NK-92 (cell line): ENCODE data around the gene MYLIP.

Source experiments
- DNase-seq: peaks from one replicate; lab custom pipeline; 2025; ENCODE audit not compliant: unreplicated experiment; lab: John Stamatoyannopoulos, UW

Gene MYLIP

DNA sequence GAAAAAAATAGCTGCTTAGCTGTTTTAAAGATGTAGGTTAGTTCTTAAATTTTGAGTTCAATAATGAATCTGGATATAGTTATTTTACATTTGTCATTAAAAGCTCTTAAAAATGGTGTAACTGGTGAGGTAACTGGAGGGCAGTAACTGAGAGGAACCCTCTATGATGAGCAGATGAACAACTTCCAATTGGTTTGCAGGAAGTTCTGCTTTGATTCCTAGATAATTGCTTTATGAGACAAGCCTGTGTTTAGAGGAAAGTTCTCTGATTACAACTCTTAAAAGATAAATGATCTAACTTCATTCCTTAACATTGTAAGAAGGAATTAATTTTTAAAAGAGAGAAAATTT is 8.5 kb downstream of the MYLIP start:
- DNase-seq: no peak

DNA sequence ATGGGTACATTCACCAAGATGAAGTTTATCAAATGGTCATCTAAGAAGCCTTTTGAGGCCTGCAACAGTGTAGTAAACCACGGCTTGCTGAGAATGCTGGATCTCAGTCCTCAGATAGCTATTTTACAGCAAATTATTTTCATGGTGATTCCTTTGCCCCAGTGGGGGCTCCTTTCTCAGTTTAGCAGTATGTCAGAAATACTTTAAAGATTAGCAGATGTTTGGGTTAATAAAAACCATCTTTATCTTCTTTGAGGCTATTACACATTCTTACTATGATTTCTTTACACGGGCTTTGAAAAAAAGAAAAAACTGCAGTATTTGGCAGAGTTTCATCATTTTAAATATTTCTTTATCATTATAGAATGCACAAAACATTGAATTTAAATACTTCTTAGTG is 10.7 kb downstream of the MYLIP start:
- DNase-seq: no peak

DNA sequence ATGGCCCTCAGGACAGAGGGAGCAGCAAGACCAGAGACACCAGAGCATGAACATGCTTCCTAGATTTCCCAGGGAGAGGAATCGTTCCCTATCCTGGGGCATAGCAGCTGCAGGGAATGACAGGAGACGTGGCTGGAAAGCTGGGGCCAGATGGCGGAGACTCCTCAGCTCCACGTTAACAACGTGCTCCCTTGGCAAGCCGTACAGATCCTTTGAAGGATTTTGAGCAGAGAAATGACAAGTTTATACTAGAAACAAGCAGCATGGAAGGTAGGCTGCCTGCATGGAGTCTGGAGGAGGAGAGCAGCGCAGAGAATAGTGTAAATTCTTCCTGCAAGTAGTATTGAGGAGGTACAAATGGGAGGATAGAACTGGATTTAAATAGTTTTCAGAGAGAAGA is 11.7 kb downstream of the MYLIP start:
- no peak for DNase-seq

DNA sequence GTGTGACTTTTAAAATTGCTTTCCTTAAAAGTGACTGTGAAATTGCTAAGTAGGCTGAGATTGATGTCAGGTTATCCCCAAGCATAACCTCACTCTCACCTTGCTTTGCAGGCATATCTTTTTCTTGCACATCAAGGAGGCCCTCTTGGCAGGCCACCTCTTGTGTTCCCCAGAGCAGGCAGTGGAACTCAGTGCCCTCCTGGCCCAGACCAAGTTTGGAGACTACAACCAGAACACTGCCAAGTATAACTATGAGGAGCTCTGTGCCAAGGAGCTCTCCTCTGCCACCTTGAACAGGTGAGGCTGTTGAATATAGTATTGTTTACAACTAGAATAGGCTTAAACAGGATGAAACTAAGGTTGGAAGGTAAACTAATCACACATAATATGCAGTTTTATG is 12.6 kb downstream of the MYLIP start:
- no peak for DNase-seq

DNA sequence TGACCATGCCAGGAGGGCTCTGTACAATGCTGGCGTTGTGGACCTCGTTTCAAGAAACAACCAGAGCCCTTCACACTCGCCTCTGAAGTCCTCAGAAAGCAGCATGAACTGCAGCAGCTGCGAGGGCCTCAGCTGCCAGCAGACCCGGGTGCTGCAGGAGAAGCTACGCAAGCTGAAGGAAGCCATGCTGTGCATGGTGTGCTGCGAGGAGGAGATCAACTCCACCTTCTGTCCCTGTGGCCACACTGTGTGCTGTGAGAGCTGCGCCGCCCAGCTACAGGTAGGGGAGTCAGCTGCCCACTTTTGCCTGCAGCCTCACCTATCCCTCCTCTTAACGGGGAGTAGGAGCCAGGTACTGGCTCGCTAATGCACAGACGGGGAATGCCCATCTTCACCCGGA is 16.2 kb downstream of the MYLIP start:
- no peak for DNase-seq

DNA sequence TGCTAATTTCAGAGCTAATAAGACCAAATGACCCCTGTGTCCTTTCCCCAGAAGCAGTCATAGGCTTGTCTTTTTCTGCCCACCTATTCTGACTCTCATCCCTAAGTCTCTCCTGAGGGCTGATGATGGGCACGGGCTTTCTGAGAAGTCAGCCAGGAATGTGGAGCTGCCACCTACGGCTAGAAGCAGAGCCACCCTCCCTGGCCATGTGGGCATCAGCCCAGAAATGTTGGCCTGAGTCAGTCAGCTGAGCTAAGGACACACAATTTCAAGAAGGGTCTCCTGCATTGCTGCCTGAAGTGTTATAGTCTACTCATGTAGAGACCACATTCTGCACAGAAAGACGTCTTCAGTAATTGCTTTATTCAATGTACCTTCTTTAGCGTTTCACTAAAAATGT is 17.1 kb downstream of the MYLIP start:
- no peak for DNase-seq

DNA sequence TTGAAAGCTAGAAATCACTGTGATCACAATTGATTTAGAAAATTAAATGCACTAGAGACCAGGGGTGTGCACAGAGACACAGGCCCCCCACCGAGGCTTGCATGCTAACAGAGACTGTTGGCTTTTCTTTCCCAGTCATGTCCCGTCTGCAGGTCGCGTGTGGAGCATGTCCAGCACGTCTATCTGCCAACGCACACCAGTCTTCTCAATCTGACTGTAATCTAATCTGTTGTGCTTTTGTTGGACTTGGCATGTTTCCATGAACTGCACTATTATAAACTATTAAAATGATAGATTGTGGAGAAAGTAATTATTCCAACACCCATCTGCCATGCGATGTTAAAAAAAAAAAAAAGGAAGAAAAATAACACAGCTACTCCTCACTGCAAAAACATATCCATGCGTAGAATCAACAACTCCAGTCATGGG is 17.7 kb downstream of the MYLIP start:
- DNase-seq: no peak

DNA sequence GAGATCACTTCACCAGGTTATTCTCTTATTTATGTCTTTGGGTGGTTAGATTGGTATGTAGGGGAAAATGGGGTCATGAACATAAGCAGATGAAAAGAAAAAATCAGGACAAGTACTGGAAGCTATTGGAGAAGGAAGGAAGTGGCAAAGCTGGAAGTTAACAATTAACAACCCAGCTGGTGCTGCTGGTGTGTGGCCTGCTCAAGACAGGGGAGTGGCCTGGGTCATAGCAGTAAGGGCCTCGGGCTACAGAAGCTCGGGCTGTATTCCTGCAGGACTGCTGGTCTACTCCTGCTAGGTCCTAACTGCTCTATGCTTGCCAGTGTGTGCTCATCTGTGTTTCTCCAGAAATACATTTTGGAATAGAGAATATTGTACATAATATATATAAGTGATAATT is 19.6 kb downstream of the MYLIP start:
- no peak for DNase-seq

DNA sequence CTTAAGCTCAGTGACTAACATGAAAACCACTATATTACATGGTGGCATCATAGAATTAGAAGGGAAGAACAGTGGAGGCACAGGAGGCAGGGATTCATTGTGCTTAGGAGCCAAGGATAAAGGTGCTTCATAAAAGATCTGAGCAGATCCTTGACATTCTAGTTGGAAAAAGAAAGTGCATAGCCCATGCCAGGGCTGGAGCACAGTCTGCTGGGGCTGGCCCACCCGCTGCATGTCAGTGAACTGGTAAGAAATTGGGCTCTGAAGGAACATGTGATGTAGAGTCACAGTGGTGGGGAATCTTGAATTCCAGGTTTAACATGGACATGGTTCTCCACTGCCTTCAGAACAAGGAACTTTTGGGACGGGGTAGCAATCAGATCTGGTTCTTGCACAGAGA is 20.4 kb downstream of the MYLIP start:
- DNase-seq: no peak

DNA sequence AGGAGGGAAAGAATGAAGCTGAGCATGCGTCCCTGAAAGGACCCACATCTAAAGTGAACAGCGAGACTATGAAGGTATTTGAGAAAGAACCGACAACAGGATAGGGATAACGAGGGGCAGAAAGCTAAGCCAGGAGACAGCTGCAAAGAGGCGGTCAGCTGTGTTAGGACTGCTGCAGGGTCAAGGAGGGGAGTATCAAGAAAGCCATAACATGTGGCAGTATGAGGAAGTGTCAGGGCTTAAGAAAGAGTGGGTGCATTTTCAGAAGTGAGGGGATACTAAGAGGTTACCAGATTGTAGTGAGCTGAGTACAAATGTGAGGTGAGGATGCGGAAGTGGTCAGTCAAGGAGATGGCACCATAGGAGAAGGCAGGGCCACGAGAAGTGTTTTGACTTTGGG is 21.2 kb downstream of the MYLIP start:
- no peak for DNase-seq

DNA sequence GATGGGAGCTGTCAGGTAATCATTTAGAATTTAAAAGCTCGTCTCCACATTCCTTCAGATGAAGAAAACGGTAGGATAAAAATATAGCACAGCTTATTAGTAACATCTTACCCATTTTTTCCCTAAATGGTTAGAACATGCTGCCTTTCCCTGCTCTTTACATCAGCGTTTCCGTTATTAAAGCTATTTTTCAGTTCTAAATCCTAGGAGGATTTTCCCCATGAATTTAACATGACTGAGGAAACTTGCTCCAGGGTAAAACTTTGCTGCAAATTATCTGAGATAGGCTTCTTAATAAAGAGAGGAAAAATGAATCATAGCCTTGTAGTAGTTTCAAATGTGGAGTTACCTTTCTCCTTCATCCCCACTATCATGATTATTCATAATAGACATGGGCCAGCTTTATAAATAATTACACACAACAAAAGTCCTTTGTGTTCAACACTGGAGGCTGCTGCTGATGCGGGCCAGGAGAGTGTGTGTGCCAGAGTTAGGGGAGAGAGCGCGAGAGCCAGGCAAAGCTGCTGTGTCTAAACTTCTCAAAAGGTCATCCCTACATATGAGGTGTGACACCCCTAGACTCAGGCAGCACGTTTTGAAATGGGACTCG is 24.4 kb downstream of the MYLIP start:
- no peak for DNase-seq

DNA sequence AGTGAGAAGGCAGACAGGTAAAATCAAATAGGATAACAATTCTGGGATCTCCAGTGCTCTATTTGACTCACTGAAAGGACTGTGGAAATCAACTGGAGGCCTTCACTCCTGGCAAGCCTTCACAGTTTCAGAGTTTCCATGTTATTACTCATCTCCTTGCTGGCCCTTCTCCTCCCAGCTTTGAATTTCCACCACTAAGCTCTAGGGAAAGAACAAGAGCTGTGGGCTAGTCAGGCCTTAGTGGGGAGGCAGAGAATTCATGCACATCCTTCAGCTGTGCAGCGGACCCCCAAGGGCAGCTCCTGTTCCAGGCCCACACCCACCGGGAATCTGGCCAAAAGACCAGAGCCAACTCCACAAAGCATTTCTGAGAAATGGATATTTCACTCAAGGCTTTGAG is 26.0 kb downstream of the MYLIP start:
- DNase-seq: no peak

DNA sequence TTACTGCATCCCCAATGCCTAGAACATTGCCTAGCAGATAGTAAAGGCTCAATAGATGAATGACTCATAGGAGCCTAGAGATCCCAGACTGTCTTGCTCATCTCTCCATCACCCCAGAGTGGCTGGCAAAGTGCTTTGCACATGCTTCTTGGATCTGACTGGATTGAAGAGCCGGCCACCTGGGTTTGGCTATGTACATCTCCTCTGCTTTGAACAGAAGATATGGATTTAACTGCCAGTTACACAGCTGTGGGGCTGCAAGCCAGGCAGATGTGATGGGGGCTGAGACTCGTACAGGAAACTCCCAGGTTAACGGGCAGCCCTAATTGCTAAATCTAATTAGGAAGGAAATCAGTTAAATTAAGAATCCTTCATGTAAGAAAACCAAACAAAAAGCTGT is 28.6 kb downstream of the MYLIP start:
- no peak for DNase-seq

DNA sequence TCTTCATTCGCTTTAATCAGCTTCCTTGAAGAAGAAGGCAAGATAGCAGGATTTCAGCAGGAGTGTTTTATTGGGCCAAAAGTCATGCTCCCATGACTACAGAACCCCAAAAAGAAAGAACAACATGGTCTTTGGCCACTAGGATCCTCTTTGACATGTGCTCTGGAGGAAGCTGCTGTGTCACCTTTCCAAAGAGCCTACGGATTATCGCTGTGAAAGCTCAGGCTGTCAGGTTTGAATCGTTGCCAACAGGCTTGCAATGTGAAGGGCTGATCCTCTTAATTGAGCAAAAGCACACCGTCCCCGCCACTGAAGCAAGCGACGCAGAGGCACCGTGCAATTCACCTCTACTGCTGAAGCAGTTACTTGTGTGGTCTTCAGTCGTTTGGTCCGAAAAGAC is 29.0 kb downstream of the MYLIP start:
- no peak for DNase-seq

DNA sequence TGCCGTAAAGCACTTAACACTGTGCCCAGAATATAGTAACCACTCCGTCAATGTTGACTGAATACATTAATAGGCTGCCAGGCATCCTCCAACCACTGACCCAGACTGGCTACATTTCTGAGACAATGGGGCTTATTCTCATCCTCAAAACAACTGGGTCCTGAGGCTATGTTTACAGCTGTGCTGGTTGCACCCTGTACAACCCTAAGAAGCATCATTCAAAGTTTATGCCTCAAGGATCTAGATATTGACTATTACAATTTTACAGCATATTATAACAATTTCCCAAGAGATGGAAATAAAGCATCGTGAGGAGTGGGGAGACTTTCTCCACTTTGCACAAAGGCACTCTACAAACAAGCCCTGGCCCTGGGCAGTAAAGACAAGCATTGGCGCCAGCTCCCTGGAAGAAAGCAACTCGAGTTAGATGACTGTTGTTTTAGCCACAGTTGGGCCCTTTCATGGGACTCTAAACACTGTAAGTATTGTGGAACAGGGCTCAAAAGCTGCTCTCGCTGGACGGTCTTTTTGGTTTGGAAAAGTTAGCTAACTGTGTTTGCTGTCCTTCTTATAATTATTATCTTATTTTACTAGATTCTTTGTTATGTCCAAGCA is 30.2 kb downstream of the MYLIP start:
- no peak for DNase-seq

DNA sequence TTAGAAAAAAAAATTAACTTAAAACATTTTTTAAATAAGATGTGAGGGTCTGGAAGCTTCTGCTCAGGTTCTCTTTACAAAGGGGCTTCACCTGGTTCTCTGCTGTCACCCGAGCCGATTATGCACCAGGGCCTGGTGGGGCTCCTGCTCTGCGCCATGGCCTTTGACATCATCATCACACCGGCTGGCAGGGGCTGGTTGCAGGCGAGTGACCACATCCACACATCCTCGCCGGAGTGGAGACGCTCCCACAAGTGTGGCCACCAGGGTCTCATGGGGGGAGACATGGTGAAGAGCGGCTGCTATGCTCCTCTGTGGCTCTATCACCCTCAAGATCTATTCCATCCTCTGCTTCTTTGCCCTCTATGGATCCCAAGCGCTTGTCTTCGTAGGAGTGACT is 31.9 kb downstream of the MYLIP start:
- DNase-seq: no peak

DNA sequence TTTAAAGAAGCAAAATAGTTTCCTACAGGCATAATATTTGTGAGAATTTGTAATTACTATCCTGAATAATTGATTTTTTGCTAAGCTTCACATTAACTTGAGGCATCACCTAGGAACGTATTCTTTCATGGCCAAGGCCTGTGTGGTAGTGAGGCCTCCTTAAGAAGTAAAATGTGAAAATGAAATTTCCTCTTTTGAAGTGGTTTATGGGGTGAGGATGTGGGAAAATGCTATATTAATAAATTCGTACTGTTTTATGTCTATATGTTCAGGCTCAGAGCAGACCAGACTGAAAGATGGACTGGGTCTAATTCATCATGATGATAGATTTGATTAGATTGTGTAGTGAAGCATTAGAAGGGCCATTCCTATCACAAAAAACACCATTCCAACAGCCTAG is 33.1 kb downstream of the MYLIP start:
- no peak for DNase-seq

DNA sequence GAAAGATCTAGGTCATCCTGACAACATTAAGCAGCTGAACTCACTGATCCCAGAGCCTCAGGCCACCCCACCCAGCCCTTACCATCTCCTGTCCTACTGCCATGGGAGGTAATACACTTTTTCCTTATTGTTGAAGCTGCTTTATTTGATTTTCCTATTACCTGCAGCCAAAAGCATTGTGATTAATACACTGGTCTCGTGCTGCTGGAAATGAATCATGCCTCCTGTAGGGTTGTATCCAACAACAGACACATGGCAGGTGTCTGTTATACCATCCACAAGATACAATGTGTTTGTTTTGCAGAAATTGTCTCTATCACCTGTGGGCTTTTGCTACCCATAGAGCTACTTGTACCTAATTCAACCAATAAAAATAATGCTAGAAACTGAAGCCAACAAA is 34.2 kb downstream of the MYLIP start:
- DNase-seq: no peak

DNA sequence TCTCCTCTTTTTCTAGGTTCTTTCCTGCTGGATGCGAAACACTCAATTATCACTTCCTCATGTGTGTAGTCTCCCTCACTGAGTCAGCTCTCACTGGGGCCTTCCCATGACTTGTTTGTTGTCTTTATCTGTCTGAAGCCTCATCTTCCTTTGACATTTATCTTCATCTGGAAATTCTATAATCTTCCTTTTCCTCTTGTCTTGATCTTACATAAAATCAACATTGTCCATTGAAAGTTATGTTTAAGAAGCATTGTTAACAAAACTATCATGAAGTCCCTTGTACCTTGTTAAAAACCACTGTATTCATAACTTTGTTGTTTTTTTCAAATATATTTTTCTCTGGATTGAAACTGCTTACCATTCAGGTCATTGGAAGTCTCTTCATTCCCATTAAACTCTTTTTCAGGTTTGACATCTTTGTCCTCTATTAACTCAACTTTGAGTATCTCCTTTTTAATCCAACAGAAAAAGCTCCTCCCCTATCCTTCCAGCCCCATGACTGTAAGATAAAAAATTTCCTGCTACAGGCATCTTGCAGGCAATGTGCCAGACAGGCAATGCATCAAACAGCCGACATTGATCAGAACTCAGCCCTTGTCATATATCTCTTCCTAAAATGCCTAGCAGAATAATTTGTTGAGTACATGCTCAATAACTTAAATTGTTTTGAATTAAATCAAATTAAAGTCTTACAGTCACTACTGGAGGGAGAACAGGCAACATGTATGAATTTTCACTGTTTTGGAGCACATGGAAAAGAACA is 34.8 kb downstream of the MYLIP start:
- no peak for DNase-seq

DNA sequence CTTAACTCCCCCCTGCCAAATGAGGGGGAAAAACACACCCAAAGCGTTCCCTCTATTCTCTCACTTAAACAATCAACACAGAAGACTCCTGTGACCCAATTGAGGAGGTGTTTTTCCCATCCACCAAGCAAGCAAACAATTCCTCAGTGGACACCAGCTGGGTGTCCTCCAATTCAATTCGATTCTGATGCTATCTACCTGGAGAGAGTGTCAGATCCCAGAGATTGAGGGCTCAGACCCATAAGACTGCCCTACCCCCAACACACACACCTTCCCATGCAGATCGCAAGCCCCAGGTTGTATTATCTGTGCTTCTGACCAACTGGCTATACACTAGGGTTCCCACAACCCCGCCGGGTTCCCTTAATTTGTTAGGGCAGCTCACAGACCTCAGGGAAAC is 36.8 kb downstream of the MYLIP start:
- no peak for DNase-seq

DNA sequence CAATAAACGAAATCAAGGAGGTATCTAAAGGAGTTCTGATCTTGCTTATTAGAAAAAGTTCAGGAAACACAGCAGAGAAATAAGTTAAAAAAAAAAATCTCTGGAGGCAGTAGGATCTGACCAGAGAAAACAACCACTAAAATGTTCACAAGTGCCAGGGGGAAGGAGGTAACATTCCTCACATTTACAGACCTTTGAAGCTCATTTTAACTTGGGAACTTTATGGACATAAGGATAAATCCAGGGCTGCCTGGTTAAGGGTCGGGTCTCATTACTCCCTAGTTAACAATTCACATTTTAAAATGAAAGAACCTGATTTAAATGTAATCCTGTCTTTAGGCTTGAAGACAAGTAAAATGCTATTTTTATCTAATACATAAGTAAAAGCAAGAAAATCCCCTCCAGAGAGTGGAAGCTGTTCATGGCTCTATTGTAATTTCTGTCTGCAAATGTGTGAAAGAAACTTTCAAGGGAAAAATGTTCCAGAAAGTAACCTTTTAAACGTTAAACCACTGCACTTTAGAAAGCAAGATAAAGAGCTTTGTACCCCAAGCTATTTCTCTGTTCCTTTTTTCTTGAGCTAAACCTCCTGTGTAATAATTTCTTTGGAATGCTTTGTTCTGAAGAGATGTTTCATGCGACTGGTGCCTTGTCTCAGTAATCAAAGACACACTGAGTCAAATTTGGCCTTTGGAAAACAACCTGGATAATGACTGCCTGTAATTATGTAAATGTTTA is 38.2 kb downstream of the MYLIP start:
- DNase-seq: no peak

DNA sequence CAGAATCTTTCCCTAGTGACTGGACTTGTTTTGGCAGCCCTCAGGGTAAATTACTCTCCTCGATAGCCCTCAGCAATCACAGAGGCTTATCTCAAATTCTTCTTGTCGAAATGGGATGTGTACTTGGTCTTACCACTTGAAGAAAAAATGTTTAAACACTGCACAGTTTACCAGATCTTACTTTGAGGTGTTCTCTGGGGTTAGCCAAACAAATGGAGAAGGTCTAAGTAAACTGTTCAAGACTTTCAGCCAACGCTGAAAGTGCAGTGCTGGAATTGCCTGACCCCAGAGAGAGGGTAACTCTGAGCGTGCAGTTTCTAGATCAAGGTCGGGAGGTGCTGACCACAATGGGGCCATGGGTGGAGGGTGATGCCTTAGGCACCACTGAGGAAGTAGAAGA is 39.2 kb downstream of the MYLIP start:
- no peak for DNase-seq
